Panc1 (cell line): ENCODE results near the gene ST6GALNAC6. TPM values are rescaled to one million over a fixed set of nuclear protein-coding genes. Genes with fewer than 3 reads are reported as not detected.

Source experiments
- ATAC-seq: fragments of 200-7000 bp; cut with Tn5 transposase; 2 replicates; pipeline ENCODE4 v1.9.1; 2020; ENCODE audit warnings: mild to moderate bottlenecking, moderate library complexity
- BruUV-seq: library from RNA; stranded (reverse); fragments of 400-500 nt; replicated peaks from 2 replicates; lab custom pipeline; 2021; lab: Mats Ljungman, UMichigan
- CTCF ChIA-PET: fragments of 300-600 bp; sonication (Branson Sonifier 250); formaldehyde crosslinking; loops from one replicate; lab custom pipeline; 2022; ENCODE audit warnings: antibody characterized with exemption; lab: Charles Lee
- POLR2A ChIA-PET: fragments of 300-600 bp; sonication (Branson Sonifier 250); formaldehyde crosslinking; loops from one replicate; lab custom pipeline; 2022; ENCODE audit warnings: antibody characterized with exemption; lab: Charles Lee
- DNase-seq: peaks from one replicate; pipeline ENCODE4 v3.0.0-alpha.2; 2010; ENCODE audit warnings: low read depth, low spot score
- H3K27ac ChIP-seq: 2 replicates; pipeline ENCODE4 v1.5.1; 2011; ENCODE audit warnings: mild to moderate bottlenecking, low read length, inconsistent platforms
- H3K27me3 ChIP-seq: fragments of 200-500 bp; sonication (Bioruptor generic); 2 replicates; pipeline ENCODE4 v1.6.0; 2014; ENCODE audit warnings: low read length, inconsistent platforms; ENCODE audit not compliant: control insufficient read depth, insufficient read depth
- H3K36me3 ChIP-seq: fragments of 200-500 bp; sonication (Bioruptor generic); 2 replicates; pipeline ENCODE4 v1.5.1; 2014; ENCODE audit warnings: inconsistent platforms, mild to moderate bottlenecking, low read length, moderate library complexity; ENCODE audit not compliant: control insufficient read depth, insufficient read depth
- H3K4me1 ChIP-seq: 2 replicates; pipeline ENCODE4 v1.5.1; 2011; ENCODE audit warnings: inconsistent platforms, mild to moderate bottlenecking, low read length, moderate library complexity; ENCODE audit not compliant: control insufficient read depth, insufficient read depth
- H3K4me3 ChIP-seq, 2 experiments: 2 replicates each; pipeline ENCODE4 v1.5.1; 2011 to 2012; ENCODE audit warnings: low read depth in 2 of 2, low read length in 2 of 2, mild to moderate bottlenecking in 2 of 2, inconsistent platforms in 1 of 2, moderate library complexity in 1 of 2
- H3K9me3 ChIP-seq: fragments of 200-500 bp; sonication (Bioruptor generic); 2 replicates; pipeline ENCODE4 v1.5.1; 2014; ENCODE audit warnings: low read depth, mild to moderate bottlenecking, inconsistent platforms, low read length, moderate library complexity; ENCODE audit not compliant: control insufficient read depth, insufficient read depth
- CTCF ChIP-seq: fragments of 450-650 bp; IDR thresholded peaks from 2 replicates; pipeline ENCODE4 v1.5.1; 2017; ENCODE audit warnings: mild to moderate bottlenecking
- POLR2AphosphoS5 ChIP-seq: IDR thresholded peaks from 2 replicates; pipeline ENCODE4 v1.6.1; 2012; ENCODE audit warnings: mild to moderate bottlenecking, low read depth, low read length, moderate library complexity
- REST ChIP-seq, 2 experiments: IDR thresholded peaks; 2 replicates each; pipeline ENCODE4 v1.6.1; 2011 to 2012; ENCODE audit warnings: low read depth in 2 of 2, control low read depth in 1 of 2, low read length in 1 of 2, mild to moderate bottlenecking in 1 of 2, moderate library complexity in 1 of 2; ENCODE audit not compliant: insufficient read depth in 1 of 2
- SIN3A ChIP-seq: IDR thresholded peaks from 2 replicates; pipeline ENCODE4 v1.6.1; 2012; ENCODE audit warnings: low read depth, mild to moderate bottlenecking, low read length, moderate library complexity, borderline replicate concordance; ENCODE audit not compliant: insufficient read depth
- TCF7L2 ChIP-seq: IDR thresholded peaks from 2 replicates; pipeline ENCODE4 v1.6.1; 2011; ENCODE audit warnings: mild to moderate bottlenecking, low read depth, low read length, inconsistent platforms
- in situ Hi-C: cut with HindIII; loops from 2 replicates; pipeline ENCODE4 v1.10.0; 2016; ENCODE audit warnings: low sequenced_read_pairs, low pct_unique_long_range_greater_than_20kb
- intact Hi-C: fragments of 100-400 bp; cut with micrococcal nuclease; formaldehyde crosslinking; loops from one replicate; pipeline ENCODE4 v1.10.0; 2022; ENCODE audit not compliant: unreplicated experiment
- total RNA-seq: library from RNA; stranded (reverse); gene quantifications from one replicate; pipeline ENCODE4 v1.2.1, GENCODE V29; 2021; ENCODE audit not compliant: unreplicated experiment

The ST6GALNAC6 gene
- total RNA-seq, 1 experiment from 2014 or later: 50.2 TPM

GRCh38 chr9:127867356-127868277, 31.8 kb downstream of the ST6GALNAC6 start:
- no TSS peak for BruUV-seq
- Histone ChIP-seq H3K4me1 (peaks cover 4% of the 10 kb centered on the region; the same call in 1 of the 2 replicates), H3K9me3 (no peaks in the 10 kb centered on the region), H3K4me3 (no peak overlapping the region), H3K27me3 (no peaks in the 10 kb centered on the region), H3K27ac (no peak overlapping the region), H3K36me3 (no peaks in the 10 kb centered on the region)
- ATAC-seq: no peak
- ChIA-PET POLR2A (interaction anchor here (0.6 kb wide), 1 partner anchor 23 kb away, joined by 10 read pairs; no protein-coding TSS in a partner anchor), CTCF (interaction anchor here (0.7 kb wide), 1 partner anchor 118 kb away, joined by 6 read pairs; no protein-coding TSS in a partner anchor)
- no peak for DNase-seq
- intact Hi-C loops: no loop called here
- no peak for TF ChIP-seq TCF7L2
- TF ChIP-seq CTCF: no peak
- no peak for TF ChIP-seq POLR2AphosphoS5
- no peak for TF ChIP-seq REST (IDR thresholded peaks at IDR 0.05; ENCODE audit: insufficient read depth in 1 of 2, low read depth in 2 of 2, low read length in 1 of 2)
- TF ChIP-seq SIN3A: no peak
- in situ Hi-C loops: no loop called here

GRCh38 chr9:127866535-127866934, 32.9 kb downstream of the ST6GALNAC6 start:
- ATAC-seq (no peak), DNase-seq (no peak)
- Histone ChIP-seq H3K9me3 (no peaks in the 10 kb centered on the region), H3K36me3 (no peaks in the 10 kb centered on the region), H3K27me3 (no peaks in the 10 kb centered on the region), H3K4me3 (no peak overlapping the region), H3K27ac (no peak overlapping the region), H3K4me1 (peaks cover 4% of the 10 kb centered on the region; the same call in 1 of the 2 replicates)
- TF ChIP-seq POLR2AphosphoS5 (no peak), TCF7L2 (no peak), CTCF (no peak), SIN3A (no peak), REST (IDR thresholded peaks at IDR 0.05; ENCODE audit: insufficient read depth in 1 of 2, low read depth in 2 of 2, low read length in 1 of 2) (no peak)
- BruUV-seq: no TSS peak
- in situ Hi-C loops: no loop called here
- ChIA-PET CTCF (no interaction called here), POLR2A (no interaction called here)
- intact Hi-C loops: no loop called here
